ENCODE results near the gene PACSIN2.
"Not testable (repeated sequence)": the region's sequence is repeated elsewhere in the genome, so short reads cannot be mapped to it uniquely, and the experiment has no call there.

The PACSIN2 gene

GRCh38 chr22:42976217-42976933 is 38.6 kb downstream of the PACSIN2 start:
- peak overlapping the region in 1 of 2 experiments; percentile 40 for H3K4me3 ChIP-seq (ENCODE audit: low read depth in 1 of 2, low read length in 1 of 2)
- H3K27me3 ChIP-seq: no peaks in the 10 kb centered on the region
- H3K36me3 ChIP-seq: no peaks in the 10 kb centered on the region
- no peak for TF ChIP-seq CTCF (IDR thresholded peaks at IDR 0.05)
- H3K9me3 ChIP-seq: no peaks in the 10 kb centered on the region
- peak overlapping the region; percentile 84 for H3K27ac ChIP-seq
- peaks cover 73 to 74% of the 10 kb centered on the region in 2 experiments for H3K4me1 ChIP-seq (ENCODE audit: control insufficient read depth in 1 of 2, insufficient read depth in 1 of 2, low read depth in 1 of 2, low read length in 1 of 2)

- TF ChIP-seq CTCF (IDR thresholded peaks at IDR 0.05): no peak
- Histone ChIP-seq H3K4me3 (ENCODE audit: low read depth in 1 of 2, low read length in 1 of 2) (peak overlapping the region; percentile 26 to 49), H3K4me1 (ENCODE audit: control insufficient read depth in 1 of 2, insufficient read depth in 1 of 2, low read depth in 1 of 2, low read length in 1 of 2) (peaks cover 91 to 96% of the 10 kb centered on the region in 2 experiments), H3K9me3 (no peaks in the 10 kb centered on the region), H3K27ac (peak overlapping the region; percentile 98), H3K27me3 (no peaks in the 10 kb centered on the region), H3K36me3 (no peaks in the 10 kb centered on the region)
Measured at GRCh38 chr22:42974223-42974622, 40.7 kb downstream of the PACSIN2 start.

GRCh38 chr22:42973536-42973881 is 41.4 kb downstream of the PACSIN2 start:
- H3K4me1 ChIP-seq (ENCODE audit: control insufficient read depth in 1 of 2, insufficient read depth in 1 of 2, low read depth in 1 of 2, low read length in 1 of 2): peaks cover 91 to 98% of the 10 kb centered on the region in 2 experiments
- H3K27ac ChIP-seq: peak overlapping the region; percentile 98
- H3K9me3 ChIP-seq: no peaks in the 10 kb centered on the region
- peak overlapping the region; percentile 26 to 49 for H3K4me3 ChIP-seq (ENCODE audit: low read depth in 1 of 2, low read length in 1 of 2)
- no peak for TF ChIP-seq CTCF (IDR thresholded peaks at IDR 0.05)
- H3K27me3 ChIP-seq: no peaks in the 10 kb centered on the region
- no peaks in the 10 kb centered on the region for H3K36me3 ChIP-seq

- no peaks in the 10 kb centered on the region for H3K9me3 ChIP-seq
- H3K27ac ChIP-seq: peak overlapping the region; percentile 98
- H3K4me1 ChIP-seq (ENCODE audit: control insufficient read depth in 1 of 2, insufficient read depth in 1 of 2, low read depth in 1 of 2, low read length in 1 of 2): peaks cover 91 to 98% of the 10 kb centered on the region in 2 experiments
- H3K27me3 ChIP-seq: no peaks in the 10 kb centered on the region
- no peak for TF ChIP-seq CTCF (IDR thresholded peaks at IDR 0.05)
- H3K4me3 ChIP-seq (ENCODE audit: low read depth in 1 of 2, low read length in 1 of 2): peak overlapping the region; percentile 26 to 49
- no peaks in the 10 kb centered on the region for H3K36me3 ChIP-seq
Measured at GRCh38 chr22:42972649-42973535, 42.1 kb downstream of the PACSIN2 start.

- H3K36me3 ChIP-seq; H3K4me3 ChIP-seq (ENCODE audit: low read depth in 1 of 2, low read length in 1 of 2); H3K9me3 ChIP-seq; H3K27me3 ChIP-seq: not testable (repeated sequence)
- peak overlapping the region; percentile 98 for H3K27ac ChIP-seq
- H3K4me1 ChIP-seq (ENCODE audit: control insufficient read depth in 1 of 2, insufficient read depth in 1 of 2, low read depth in 1 of 2, low read length in 1 of 2): peaks cover 90 to 98% of the 10 kb centered on the region in 2 experiments
Measured at GRCh38 chr22:42971473-42971860, 43.5 kb downstream of the PACSIN2 start.

- Histone ChIP-seq H3K4me3 (ENCODE audit: low read depth in 1 of 2, low read length in 1 of 2) (peak overlapping the region; percentile 14 to 20), H3K36me3 (no peaks in the 10 kb centered on the region), H3K27ac (peak overlapping the region; percentile 98), H3K27me3 (no peaks in the 10 kb centered on the region), H3K9me3 (no peaks in the 10 kb centered on the region), H3K4me1 (ENCODE audit: control insufficient read depth in 1 of 2, insufficient read depth in 1 of 2, low read depth in 1 of 2, low read length in 1 of 2) (peaks cover 92 to 98% of the 10 kb centered on the region in 2 experiments)
- TF ChIP-seq CTCF (IDR thresholded peaks at IDR 0.05): no peak
Measured at GRCh38 chr22:42970029-42970428, 44.9 kb downstream of the PACSIN2 start.
